ENCODE results near the gene SLC5A6.

GRCh38 chr2:27189989-27190388 lies 22.1 kb downstream of the SLC5A6 start:
- TF ChIP-seq, protein P1, sequence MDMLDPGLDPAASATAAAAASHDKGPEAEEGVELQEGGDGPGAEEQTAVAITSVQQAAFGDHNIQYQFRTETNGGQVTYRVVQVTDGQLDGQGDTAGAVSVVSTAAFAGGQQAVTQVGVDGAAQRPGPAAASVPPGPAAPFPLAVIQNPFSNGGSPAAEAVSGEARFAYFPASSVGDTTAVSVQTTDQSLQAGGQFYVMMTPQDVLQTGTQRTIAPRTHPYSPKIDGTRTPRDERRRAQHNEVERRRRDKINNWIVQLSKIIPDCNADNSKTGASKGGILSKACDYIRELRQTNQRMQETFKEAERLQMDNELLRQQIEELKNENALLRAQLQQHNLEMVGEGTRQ (IDR thresholded peaks at IDR 0.05): no peak
- TF ChIP-seq HDAC2 (IDR thresholded peaks at IDR 0.05) (no peak), CEBPB (IDR thresholded peaks at IDR 0.05) (no peak), ZC3H11A (IDR thresholded peaks at IDR 0.05) (no peak), POLR2A (IDR thresholded peaks at IDR 0.05; ENCODE audit: low read length) (no peak)
- TF ChIP-seq, protein P2, sequence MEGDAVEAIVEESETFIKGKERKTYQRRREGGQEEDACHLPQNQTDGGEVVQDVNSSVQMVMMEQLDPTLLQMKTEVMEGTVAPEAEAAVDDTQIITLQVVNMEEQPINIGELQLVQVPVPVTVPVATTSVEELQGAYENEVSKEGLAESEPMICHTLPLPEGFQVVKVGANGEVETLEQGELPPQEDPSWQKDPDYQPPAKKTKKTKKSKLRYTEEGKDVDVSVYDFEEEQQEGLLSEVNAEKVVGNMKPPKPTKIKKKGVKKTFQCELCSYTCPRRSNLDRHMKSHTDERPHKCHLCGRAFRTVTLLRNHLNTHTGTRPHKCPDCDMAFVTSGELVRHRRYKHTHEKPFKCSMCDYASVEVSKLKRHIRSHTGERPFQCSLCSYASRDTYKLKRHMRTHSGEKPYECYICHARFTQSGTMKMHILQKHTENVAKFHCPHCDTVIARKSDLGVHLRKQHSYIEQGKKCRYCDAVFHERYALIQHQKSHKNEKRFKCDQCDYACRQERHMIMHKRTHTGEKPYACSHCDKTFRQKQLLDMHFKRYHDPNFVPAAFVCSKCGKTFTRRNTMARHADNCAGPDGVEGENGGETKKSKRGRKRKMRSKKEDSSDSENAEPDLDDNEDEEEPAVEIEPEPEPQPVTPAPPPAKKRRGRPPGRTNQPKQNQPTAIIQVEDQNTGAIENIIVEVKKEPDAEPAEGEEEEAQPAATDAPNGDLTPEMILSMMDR (IDR thresholded peaks at IDR 0.05): no peak
- TF ChIP-seq, protein P3, sequence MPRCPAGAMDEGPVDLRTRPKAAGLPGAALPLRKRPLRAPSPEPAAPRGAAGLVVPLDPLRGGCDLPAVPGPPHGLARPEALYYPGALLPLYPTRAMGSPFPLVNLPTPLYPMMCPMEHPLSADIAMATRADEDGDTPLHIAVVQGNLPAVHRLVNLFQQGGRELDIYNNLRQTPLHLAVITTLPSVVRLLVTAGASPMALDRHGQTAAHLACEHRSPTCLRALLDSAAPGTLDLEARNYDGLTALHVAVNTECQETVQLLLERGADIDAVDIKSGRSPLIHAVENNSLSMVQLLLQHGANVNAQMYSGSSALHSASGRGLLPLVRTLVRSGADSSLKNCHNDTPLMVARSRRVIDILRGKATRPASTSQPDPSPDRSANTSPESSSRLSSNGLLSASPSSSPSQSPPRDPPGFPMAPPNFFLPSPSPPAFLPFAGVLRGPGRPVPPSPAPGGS (IDR thresholded peaks at IDR 0.05): no peak
